Activated T-helper 1 cell treated with Interleukin-2 at 50 U/mL for 16 hours (primary cell): Measurements from ENCODE around the gene H2AZ2.
"Not testable (repeated sequence)": the region's sequence is repeated elsewhere in the genome, so short reads cannot be mapped to it uniquely, and the experiment has no call there.

Source experiments
- DNase-seq: peaks from one replicate; pipeline ENCODE4 v3.0.0-alpha.2; 2020; ENCODE audit warnings: low read depth

The H2AZ2 gene

GRCh38 chr7:44870780-44871179 lies 22.9 kb upstream of the H2AZ2 start:
- DNase-seq, result not testable (repeated sequence)

- not testable (repeated sequence) for DNase-seq
These were observed 22.4 kb upstream of the H2AZ2 start for GRCh38 chr7:44870336-44870735.

DNA sequence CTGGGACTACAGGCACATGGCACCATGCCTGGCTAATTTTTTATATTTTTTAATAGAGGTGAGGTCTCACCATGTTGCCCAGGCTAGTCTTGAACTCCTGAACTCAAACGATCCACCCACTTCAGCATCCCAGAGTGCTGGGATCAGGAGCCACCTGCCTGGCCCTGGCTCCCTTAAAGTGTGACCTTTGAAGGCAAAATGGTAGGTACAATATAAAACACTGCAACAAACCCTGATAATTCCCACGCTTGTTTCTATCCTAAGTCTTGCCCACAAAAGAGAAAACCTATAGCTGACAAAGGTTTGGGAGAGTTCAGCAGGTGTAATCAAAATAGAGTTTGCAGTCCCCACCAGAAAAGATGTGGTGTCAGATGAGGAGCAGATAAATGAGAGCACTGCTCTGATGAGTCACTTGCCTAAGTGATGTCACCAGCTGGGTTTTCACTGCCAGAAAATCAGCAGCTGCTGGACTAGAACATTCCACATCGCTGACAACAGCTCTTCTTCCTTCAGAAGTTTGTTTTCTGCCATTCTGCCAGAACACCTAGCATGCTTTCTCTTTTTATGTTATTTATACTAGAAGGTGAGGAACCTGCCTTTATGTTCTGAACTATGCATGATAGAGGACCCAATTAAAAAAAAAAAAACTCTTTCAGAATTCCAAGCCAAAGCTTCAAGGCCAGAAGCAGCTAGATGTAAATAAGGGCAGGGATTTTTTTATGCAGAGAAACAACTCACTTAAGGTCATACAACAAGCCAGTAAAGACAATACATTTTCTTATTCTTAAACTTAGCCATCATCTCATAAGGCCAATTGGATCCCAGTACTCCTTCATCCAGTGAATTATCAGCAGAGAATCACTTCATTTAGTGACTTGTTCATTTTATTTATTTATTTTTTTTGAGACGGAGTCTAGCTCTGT lies 19.4 kb upstream of the H2AZ2 start:
- no peak for DNase-seq

GRCh38 chr7:44861949-44862348 lies 14.1 kb upstream of the H2AZ2 start:
- not testable (repeated sequence) for DNase-seq

- DNase-seq, result no peak
These were observed 10.3 kb upstream of the H2AZ2 start for GRCh38 chr7:44858161-44858560.

DNA sequence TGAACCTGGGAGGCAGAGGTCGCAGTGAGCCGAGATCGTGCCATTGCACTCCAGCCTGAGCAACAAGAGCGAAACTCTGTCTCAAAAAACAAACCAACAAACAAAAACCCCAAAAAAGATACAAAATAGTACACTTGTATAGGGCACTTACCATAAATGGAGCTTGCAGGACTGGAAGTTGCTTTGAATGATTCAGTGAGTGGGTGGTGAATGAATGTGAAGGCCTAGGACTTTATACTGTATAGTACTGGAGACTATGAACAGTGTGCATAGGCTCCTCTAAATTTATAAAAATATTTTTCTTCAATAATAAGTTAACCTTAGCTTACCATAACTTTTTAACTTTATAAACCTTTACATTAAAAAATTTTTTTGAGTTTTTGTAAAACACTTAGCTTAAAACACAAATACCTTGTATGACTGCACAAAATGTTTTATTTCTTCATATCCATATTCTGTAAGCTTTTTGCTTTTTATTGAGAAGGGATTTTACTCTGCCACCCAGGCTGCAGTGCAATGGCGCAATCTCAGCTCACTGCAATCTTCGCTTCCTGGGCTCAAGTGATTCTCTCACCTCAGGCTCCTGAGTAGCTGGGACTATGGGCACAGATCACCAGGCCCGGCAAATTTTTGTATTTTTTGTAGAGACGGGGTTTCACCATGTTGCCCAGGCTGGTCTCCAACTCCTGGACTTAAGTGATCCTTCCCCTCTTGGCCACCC lies 6.9 kb upstream of the H2AZ2 start:
- no peak for DNase-seq

DNA sequence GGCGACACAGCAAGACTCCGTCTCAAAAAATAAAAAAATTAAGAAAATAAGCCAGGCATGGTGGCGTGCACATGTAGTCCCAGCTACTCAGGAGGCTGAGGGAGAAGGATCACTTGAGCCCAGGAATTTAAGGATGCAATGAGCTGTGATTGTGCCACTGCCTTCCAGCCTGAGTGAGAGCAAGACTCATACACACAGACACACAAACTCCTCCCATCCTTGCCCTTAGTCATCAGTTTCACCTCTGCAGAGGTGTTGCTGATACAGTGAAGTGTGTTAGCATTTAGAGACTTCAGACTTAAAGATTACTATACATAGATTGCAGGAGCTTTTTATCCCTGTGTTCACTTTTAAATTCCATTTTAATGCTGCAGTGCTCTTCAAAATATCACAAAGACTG lies 5.5 kb upstream of the H2AZ2 start:
- no peak for DNase-seq

- DNase-seq, result no peak
These were observed 4.7 kb upstream of the H2AZ2 start for GRCh38 chr7:44852590-44852989.

DNA sequence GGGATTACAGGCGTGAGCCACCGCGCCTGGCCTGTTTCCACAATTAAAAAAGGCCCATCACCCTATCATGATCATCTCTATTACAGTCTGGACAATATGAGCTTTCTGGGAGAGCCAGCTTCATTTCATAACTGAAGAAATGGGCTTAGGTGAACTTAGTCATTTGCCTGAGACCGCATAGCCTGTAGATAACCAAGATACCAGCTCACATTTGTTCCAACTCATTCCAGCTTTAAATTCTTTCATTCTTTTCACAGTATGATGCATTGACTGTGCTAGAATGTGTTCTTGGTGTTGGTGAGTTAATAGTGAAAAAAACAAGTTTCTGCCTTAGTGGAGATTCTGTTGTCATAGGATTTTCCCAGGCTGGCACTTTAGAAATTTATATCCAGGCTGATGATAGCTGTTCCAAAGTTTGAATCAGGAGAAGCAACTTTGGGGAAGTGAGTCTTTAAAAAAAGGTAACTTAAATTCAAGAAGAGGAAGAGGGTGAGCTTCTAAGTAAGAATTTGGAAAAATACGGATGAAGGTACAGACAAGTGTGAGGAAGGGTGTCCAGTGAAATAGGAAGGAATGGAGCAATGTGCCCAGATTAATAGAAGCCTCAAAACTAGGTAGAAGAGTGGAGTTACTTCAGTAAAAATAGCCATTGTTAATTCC lies 2.1 kb upstream of the H2AZ2 start:
- no peak for DNase-seq

DNA sequence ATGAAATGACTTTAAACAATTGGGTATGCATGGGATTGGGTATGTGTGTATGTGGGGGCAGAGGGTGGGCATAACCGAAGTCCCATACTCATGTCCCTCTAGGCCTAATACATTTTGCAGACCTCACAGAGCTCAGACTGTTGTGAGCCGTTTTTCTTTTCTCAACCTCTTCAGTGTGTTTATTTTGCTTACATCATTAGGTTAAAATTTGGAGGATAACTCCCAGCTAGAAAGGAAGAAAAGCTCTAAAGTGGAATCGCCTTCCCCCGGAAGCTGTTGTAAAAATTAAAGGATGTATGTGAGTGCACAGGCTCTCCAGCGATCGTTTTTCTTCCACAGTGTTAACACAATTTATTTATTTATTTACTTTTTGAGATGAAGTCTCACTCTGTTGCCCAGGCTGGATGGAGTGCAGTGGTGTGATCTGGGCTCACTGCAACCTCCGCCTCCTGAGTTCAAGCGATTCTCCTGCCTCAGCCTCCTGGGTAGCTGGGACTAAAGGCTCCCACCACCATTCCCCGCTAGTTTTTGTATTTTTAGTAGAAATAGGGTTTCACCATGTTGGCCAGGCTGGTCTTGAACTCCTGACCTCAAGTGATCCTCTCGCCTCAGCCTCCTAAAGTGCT lies 1.5 kb upstream of the H2AZ2 start:
- no peak for DNase-seq

- peak; percentile 82 for DNase-seq
These were observed 373 bp downstream of the H2AZ2 start for GRCh38 chr7:44847509-44847919.

DNA sequence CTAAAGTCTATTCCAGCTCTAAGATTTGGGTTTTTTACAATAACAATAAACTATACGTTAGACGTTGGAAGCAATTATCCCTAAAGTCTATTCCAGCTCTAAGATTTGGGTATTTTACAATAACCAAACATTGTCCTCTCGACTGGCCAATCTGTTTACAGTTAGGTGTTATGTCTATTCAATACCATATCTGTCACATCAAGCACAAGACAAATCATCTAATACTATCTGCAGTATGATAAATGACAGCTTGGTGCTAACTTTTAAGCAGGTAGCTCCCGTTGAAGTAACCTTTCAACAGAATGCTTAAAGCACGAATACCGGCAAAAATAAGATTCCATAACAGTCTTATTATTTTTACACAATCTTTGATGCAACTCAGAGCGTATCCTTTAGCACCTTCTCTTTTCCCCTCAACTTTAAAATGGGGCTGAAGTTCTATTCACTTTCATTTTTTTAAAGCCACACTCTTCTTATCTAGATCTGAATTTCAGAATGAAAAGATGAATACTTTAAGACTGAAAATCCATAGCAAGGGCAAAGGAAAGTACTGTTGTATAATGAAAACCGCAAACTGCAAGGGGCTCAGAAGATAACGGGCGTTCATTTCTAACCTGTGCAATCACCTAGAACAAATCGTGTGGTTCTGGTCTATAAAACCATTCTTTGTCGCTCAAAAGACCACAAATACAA lies 925 bp downstream of the H2AZ2 start:
- DNase-seq, result no peak

GRCh38 chr7:44846390-44846789 lies 1.5 kb downstream of the H2AZ2 start:
- DNase-seq, result not testable (repeated sequence)

DNA sequence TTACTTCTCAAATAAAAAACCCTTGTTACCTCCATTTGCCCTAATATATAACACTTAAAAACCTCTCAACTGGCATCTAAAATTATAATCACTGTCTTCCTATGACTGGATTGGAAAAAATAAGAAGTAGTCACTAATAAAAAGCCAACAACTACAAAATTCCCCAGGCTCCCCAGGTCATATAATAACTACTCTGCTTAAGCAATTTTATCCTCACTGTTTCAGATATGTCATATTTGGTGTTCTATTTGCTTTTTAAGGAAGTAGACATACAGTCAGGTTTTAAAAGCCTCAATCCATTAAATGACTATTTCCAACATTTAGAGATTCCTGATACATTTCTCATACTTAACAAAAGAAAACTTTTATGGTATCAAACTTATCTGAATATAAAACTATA lies 2.4 kb downstream of the H2AZ2 start:
- no peak for DNase-seq

- not testable (repeated sequence) for DNase-seq
These were observed 4.4 kb downstream of the H2AZ2 start for GRCh38 chr7:44843440-44843839.

- DNase-seq, result not testable (repeated sequence)
These were observed 5.2 kb downstream of the H2AZ2 start for GRCh38 chr7:44842675-44843074.

- no peak for DNase-seq
These were observed 9.1 kb downstream of the H2AZ2 start for GRCh38 chr7:44838751-44839150.

DNA sequence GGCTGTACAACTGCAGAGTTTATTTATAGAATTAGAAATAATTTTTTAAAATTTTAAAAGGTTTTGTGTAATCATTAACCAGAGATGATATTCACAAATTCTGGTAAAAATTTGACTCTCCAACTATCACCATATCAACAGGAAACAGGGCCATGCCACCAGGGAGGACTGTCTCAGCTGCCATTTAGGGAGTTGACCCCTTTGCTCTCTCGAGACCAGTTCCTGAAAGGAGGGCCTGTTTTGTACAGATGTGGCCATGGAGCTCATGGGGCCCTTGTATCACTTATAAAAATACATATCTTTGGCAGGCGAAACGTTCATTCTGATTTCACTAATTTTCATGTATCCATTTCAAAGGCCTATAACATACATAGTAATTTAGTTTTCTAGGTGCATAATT lies 20.3 kb downstream of the H2AZ2 start:
- no peak for DNase-seq

GRCh38 chr7:44824894-44825526 lies 22.9 kb downstream of the H2AZ2 start:
- DNase-seq, result no peak

DNA sequence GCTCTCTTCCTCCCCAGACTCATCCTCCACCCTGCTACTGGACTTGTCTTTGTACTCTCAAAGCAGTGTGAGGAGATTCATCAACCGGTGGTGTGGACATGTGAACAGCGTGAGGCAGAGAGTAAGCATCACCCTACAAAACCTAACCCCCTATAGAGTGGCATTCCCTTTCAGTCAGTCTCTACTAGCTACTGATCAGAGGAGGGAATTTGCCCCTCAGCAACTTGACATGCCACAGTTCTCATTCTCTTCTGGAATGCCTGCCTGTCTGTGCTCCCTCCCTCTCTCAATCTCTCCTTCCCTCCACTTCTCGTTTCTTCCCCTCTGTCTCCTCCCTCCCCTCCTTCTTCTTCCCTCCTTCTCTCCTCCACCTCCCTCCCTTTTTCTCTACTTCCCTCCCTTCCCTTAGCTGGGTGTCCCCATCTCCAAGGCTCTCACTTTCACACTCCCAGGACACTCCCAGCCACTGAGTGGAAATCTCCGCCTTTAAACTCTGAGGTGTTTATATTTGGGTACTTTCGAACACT lies 24.6 kb downstream of the H2AZ2 start:
- DNase-seq, result no peak

DNA sequence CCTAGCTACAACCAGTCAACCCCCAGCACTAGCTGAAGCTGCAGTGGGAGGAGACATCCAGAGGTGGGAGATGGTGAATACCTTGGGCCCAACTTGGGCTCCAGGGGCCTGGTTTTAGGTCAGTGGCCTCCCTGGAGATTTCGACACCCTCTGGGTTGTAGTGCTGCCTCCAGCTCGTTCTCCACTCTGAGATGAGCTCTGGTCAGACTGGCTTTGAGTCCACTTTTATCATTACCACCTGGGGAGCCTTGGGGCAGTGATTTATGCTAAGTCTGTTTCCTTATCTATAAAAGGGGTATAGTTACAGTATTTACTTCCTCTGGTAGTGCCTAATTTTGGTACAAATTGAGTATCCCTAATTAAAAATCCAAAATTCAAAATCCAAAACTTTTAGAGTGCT lies 28.6 kb downstream of the H2AZ2 start:
- no peak for DNase-seq
